HepG2 (cell line): Measurements from ENCODE around the gene KRTDAP. TPM values are rescaled to one million over a fixed set of nuclear protein-coding genes. Genes with fewer than 3 reads are reported as not detected.
A peak's percentile ranks its signal among the peaks of the same experiment; 100 is the strongest.

Experiments used
- CBX5 ChIP-seq: sonication (generic); formaldehyde crosslinking; IDR thresholded peaks from 2 replicates; pipeline ENCODE4 v1.4.0; 2020; ENCODE audit warnings: missing genetic modification reagents, borderline replicate concordance
- DMAP1 ChIP-seq: IDR thresholded peaks from 2 replicates; pipeline ENCODE4 v1.6.1; 2016
- HHEX ChIP-seq: IDR thresholded peaks from 2 replicates; pipeline ENCODE4 v1.6.1; 2016; ENCODE audit warnings: control low read depth
- ISL2 ChIP-seq: sonication (generic); formaldehyde crosslinking; IDR thresholded peaks from 2 replicates; pipeline ENCODE4 v1.5.0; 2020; ENCODE audit warnings: missing genetic modification reagents
- KDM4B ChIP-seq: sonication (generic); formaldehyde crosslinking; IDR thresholded peaks from 2 replicates; pipeline ENCODE4 v1.4.0; 2020; ENCODE audit warnings: missing genetic modification reagents
- MIER2 ChIP-seq: IDR thresholded peaks from 2 replicates; pipeline ENCODE4 v1.6.1; 2016; ENCODE audit warnings: missing biosample characterization, missing genetic modification reagents
- NR2C2 ChIP-seq: sonication (generic); formaldehyde crosslinking; IDR thresholded peaks from 2 replicates; pipeline ENCODE4 v1.4.0; 2020; ENCODE audit warnings: missing genetic modification reagents, mild to moderate bottlenecking, moderate library complexity, borderline replicate concordance
- PHF8 ChIP-seq: sonication (generic); formaldehyde crosslinking; IDR thresholded peaks from 2 replicates; pipeline ENCODE4 v1.5.0; 2020; ENCODE audit warnings: missing genetic modification reagents
- YY1 ChIP-seq: IDR thresholded peaks from 2 replicates; pipeline ENCODE4 v1.6.1; 2011; ENCODE audit warnings: low read length, low read depth, moderate library complexity, mild to moderate bottlenecking; ENCODE audit not compliant: insufficient read depth, insufficient replicate concordance
- ZBTB38 ChIP-seq: sonication (generic); formaldehyde crosslinking; IDR thresholded peaks from 2 replicates; pipeline ENCODE4 v1.5.1; 2020; ENCODE audit warnings: mild to moderate bottlenecking, missing genetic modification reagents
- ZMYM4 ChIP-seq: sonication (generic); formaldehyde crosslinking; IDR thresholded peaks from 2 replicates; pipeline ENCODE4 v1.8.1; 2023; ENCODE audit warnings: mild to moderate bottlenecking, missing genetic modification reagents
- ZNF235 ChIP-seq: sonication (generic); formaldehyde crosslinking; IDR thresholded peaks from 2 replicates; pipeline ENCODE4 v1.8.1; 2023; ENCODE audit warnings: mild to moderate bottlenecking, missing genetic modification reagents, borderline replicate concordance
- ZNF34 ChIP-seq: sonication (generic); formaldehyde crosslinking; IDR thresholded peaks from 2 replicates; pipeline ENCODE4 v1.4.0; 2020; ENCODE audit warnings: mild to moderate bottlenecking, missing genetic modification reagents, borderline replicate concordance
- ZNF614 ChIP-seq: IDR thresholded peaks from 2 replicates; pipeline ENCODE4 v1.6.1; 2018; ENCODE audit warnings: missing biosample characterization, missing genetic modification reagents, inconsistent platforms, borderline replicate concordance
- ZNF768 ChIP-seq: sonication (generic); formaldehyde crosslinking; IDR thresholded peaks from 2 replicates; pipeline ENCODE4 v1.4.0; 2020; ENCODE audit warnings: missing genetic modification reagents
- polyA plus RNA-seq, 8 experiments: library from polyadenylated mRNA; depleted of rRNA in 3 of 8; stranded (reverse) in 7 of 8; unstranded in 1 of 8; fragments of >200 nt; fragmentation: Illumina TruSeq in 4 of 8; extraction: Trizol in 4 of 8; gene quantifications; 2 replicates each; pipeline versions ENCODE4 v1.2.1 to v1.2.3, GENCODE V29; 2011 to 2016; ENCODE audit warnings: low read depth in 4 of 8, missing spikeins in 1 of 8, mixed read lengths in 1 of 8; ENCODE audit not compliant: insufficient read depth in 1 of 8
- total RNA-seq, 5 experiments: library from RNA; depleted of rRNA; stranded (reverse); fragments of >200 nt; fragmentation: Illumina TruSeq; extraction: Trizol; gene quantifications; 2 replicates each; pipeline ENCODE4 v1.2.3, GENCODE V29; 2016; ENCODE audit warnings: low read depth in 1 of 5
- TF ChIP-seq, protein P1 (sequence below): IDR thresholded peaks from 2 replicates; pipeline ENCODE4 v1.6.1; 2012; ENCODE audit warnings: low read length, improper control_type of control experiment
- TF ChIP-seq, protein P2 (sequence below): IDR thresholded peaks from 2 replicates; pipeline ENCODE4 v1.6.1; 2016; ENCODE audit warnings: control low read depth
- TF ChIP-seq, protein P3 (sequence below): sonication (generic); formaldehyde crosslinking; IDR thresholded peaks from 2 replicates; pipeline ENCODE4 v1.5.0; 2020; ENCODE audit warnings: mild to moderate bottlenecking, missing genetic modification reagents, moderate library complexity

Gene KRTDAP
- total and polyA plus RNA-seq, 2 of the 13 experiments (the other 11 are each of a cell fraction or from before 2014, with no cell fraction given) = 0.86 to 1.5 TPM

- TF ChIP-seq, protein P1, sequence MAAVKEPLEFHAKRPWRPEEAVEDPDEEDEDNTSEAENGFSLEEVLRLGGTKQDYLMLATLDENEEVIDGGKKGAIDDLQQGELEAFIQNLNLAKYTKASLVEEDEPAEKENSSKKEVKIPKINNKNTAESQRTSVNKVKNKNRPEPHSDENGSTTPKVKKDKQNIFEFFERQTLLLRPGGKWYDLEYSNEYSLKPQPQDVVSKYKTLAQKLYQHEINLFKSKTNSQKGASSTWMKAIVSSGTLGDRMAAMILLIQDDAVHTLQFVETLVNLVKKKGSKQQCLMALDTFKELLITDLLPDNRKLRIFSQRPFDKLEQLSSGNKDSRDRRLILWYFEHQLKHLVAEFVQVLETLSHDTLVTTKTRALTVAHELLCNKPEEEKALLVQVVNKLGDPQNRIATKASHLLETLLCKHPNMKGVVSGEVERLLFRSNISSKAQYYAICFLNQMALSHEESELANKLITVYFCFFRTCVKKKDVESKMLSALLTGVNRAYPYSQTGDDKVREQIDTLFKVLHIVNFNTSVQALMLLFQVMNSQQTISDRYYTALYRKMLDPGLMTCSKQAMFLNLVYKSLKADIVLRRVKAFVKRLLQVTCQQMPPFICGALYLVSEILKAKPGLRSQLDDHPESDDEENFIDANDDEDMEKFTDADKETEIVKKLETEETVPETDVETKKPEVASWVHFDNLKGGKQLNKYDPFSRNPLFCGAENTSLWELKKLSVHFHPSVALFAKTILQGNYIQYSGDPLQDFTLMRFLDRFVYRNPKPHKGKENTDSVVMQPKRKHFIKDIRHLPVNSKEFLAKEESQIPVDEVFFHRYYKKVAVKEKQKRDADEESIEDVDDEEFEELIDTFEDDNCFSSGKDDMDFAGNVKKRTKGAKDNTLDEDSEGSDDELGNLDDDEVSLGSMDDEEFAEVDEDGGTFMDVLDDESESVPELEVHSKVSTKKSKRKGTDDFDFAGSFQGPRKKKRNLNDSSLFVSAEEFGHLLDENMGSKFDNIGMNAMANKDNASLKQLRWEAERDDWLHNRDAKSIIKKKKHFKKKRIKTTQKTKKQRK = no peak
- no peak for TF ChIP-seq DMAP1 (CRISPR knock-in tag)
- TF ChIP-seq ZNF768 (CRISPR knock-in tag) = peak; percentile 37; the same call in 1 of the 2 replicates
- TF ChIP-seq ZNF34 (CRISPR knock-in tag) = 0 out of 2 replicates have a peak, but pooled peaks have one; percentile 41
- peak; percentile 44 for TF ChIP-seq YY1
- TF ChIP-seq, protein P2, sequence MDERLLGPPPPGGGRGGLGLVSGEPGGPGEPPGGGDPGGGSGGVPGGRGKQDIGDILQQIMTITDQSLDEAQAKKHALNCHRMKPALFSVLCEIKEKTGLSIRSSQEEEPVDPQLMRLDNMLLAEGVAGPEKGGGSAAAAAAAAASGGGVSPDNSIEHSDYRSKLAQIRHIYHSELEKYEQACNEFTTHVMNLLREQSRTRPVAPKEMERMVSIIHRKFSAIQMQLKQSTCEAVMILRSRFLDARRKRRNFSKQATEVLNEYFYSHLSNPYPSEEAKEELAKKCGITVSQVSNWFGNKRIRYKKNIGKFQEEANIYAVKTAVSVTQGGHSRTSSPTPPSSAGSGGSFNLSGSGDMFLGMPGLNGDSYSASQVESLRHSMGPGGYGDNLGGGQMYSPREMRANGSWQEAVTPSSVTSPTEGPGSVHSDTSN = no peak
- peak; percentile 49; the same call in 1 of the 2 replicates for TF ChIP-seq ZNF614 (CRISPR knock-in tag)
- TF ChIP-seq PHF8 (CRISPR knock-in tag) = peak; percentile 35; the same call in 1 of the 2 replicates
- peak; percentile 81; the same call in 1 of the 2 replicates for TF ChIP-seq KDM4B (CRISPR knock-in tag)
- TF ChIP-seq HHEX (CRISPR knock-in tag) = no peak
- TF ChIP-seq NR2C2 (CRISPR knock-in tag) = peak; percentile 32; the same call in 1 of the 2 replicates
- 0 out of 2 replicates have a peak, but pooled peaks have one; percentile 36 for TF ChIP-seq MIER2 (CRISPR knock-in tag)
- 0 out of 2 replicates have a peak, but pooled peaks have one; percentile 29 for TF ChIP-seq ZMYM4 (CRISPR knock-in tag)
- peak; percentile 46; the same call in 1 of the 2 replicates for TF ChIP-seq ZNF235 (CRISPR knock-in tag)
- TF ChIP-seq ISL2 (CRISPR knock-in tag) = 0 out of 2 replicates have a peak, but pooled peaks have one; percentile 54
- 0 out of 2 replicates have a peak, but pooled peaks have one; percentile 32 for TF ChIP-seq CBX5 (CRISPR knock-in tag)
- TF ChIP-seq ZBTB38 = 0 out of 2 replicates have a peak, but pooled peaks have one; percentile 40
- TF ChIP-seq, protein P3, sequence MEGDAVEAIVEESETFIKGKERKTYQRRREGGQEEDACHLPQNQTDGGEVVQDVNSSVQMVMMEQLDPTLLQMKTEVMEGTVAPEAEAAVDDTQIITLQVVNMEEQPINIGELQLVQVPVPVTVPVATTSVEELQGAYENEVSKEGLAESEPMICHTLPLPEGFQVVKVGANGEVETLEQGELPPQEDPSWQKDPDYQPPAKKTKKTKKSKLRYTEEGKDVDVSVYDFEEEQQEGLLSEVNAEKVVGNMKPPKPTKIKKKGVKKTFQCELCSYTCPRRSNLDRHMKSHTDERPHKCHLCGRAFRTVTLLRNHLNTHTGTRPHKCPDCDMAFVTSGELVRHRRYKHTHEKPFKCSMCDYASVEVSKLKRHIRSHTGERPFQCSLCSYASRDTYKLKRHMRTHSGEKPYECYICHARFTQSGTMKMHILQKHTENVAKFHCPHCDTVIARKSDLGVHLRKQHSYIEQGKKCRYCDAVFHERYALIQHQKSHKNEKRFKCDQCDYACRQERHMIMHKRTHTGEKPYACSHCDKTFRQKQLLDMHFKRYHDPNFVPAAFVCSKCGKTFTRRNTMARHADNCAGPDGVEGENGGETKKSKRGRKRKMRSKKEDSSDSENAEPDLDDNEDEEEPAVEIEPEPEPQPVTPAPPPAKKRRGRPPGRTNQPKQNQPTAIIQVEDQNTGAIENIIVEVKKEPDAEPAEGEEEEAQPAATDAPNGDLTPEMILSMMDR = peak; percentile 98
These were observed 5.1 kb upstream of the KRTDAP start (continued) for GRCh38 chr19:35495107-35496064.
